BLaER1 (cell line): ENCODE results near the gene CCNG1.
"Not testable (repeated sequence)": the region's sequence is repeated elsewhere in the genome, so short reads cannot be mapped to it uniquely, and the experiment has no call there.

Source experiments
- H3K27ac ChIP-seq: shearing (Covaris generic); formaldehyde crosslinking; 2 replicates; pipeline ENCODE4 v1.8.1; 2022
- H3K27me3 ChIP-seq: shearing (Covaris generic); formaldehyde crosslinking; 2 replicates; pipeline ENCODE4 v1.8.1; 2022
- H3K36me3 ChIP-seq: shearing (Covaris generic); formaldehyde crosslinking; 2 replicates; pipeline ENCODE4 v1.8.1; 2022
- H3K4me1 ChIP-seq: shearing (Covaris generic); formaldehyde crosslinking; 2 replicates; pipeline ENCODE4 v1.8.1; 2022
- H3K4me2 ChIP-seq: shearing (Covaris generic); formaldehyde crosslinking; 2 replicates; pipeline ENCODE4 v1.8.1; 2022
- H3K4me3 ChIP-seq: shearing (Covaris generic); formaldehyde crosslinking; 2 replicates; pipeline ENCODE4 v1.8.1; 2022
- H3K9ac ChIP-seq: shearing (Covaris generic); formaldehyde crosslinking; 2 replicates; pipeline ENCODE4 v1.8.1; 2022
- H3K9me3 ChIP-seq: shearing (Covaris generic); formaldehyde crosslinking; 2 replicates; pipeline ENCODE4 v1.8.1; 2022
- H4K20me1 ChIP-seq: shearing (Covaris generic); formaldehyde crosslinking; 2 replicates; pipeline ENCODE4 v1.8.1; 2022
- Cebpa-rat ChIP-seq: shearing (Covaris generic); IDR thresholded peaks from 2 replicates; pipeline ENCODE4 v1.8.1; 2022

CCNG1 gene

GRCh38 chr5:163439092-163439425 lies 1.7 kb downstream of the CCNG1 start:
- H3K27ac ChIP-seq: no peak overlapping the region
- TF ChIP-seq Cebpa-rat: no peak
- no peaks in the 10 kb centered on the region for H3K9me3 ChIP-seq
- peaks cover 46% of the 10 kb centered on the region for H3K36me3 ChIP-seq
- H3K9ac ChIP-seq: no peak overlapping the region
- no peaks in the 10 kb centered on the region for H3K27me3 ChIP-seq
- peaks cover 31% of the 10 kb centered on the region for H3K4me1 ChIP-seq
- peaks cover 30% of the 10 kb centered on the region; the same call in 1 of the 2 replicates for H4K20me1 ChIP-seq
- peak overlapping the region; percentile 96; the same call in 1 of the 2 replicates for H3K4me3 ChIP-seq
- H3K4me2 ChIP-seq: peak overlapping the region; percentile 90

GRCh38 chr5:163440954-163441353 lies 3.6 kb downstream of the CCNG1 start:
- H3K4me3 ChIP-seq: no peak overlapping the region
- no peak for TF ChIP-seq Cebpa-rat
- no peak overlapping the region for H3K4me2 ChIP-seq
- H3K4me1 ChIP-seq: peaks cover 31% of the 10 kb centered on the region
- H3K27ac ChIP-seq: no peak overlapping the region
- H3K9me3 ChIP-seq: no peaks in the 10 kb centered on the region
- no peak overlapping the region for H3K9ac ChIP-seq
- H4K20me1 ChIP-seq: peaks cover 30% of the 10 kb centered on the region; the same call in 1 of the 2 replicates
- no peaks in the 10 kb centered on the region for H3K27me3 ChIP-seq
- peaks cover 61% of the 10 kb centered on the region for H3K36me3 ChIP-seq

GRCh38 chr5:163444526-163444925 lies 7.1 kb downstream of the CCNG1 start:
- H3K36me3 ChIP-seq: peaks cover 83% of the 10 kb centered on the region
- H3K4me1 ChIP-seq: peaks cover 9% of the 10 kb centered on the region
- H3K4me3 ChIP-seq: no peak overlapping the region
- no peak for TF ChIP-seq Cebpa-rat
- H3K27ac ChIP-seq: no peak overlapping the region
- no peak overlapping the region for H3K4me2 ChIP-seq
- no peak overlapping the region for H3K9ac ChIP-seq
- H3K9me3 ChIP-seq: no peaks in the 10 kb centered on the region
- no peaks in the 10 kb centered on the region for H3K27me3 ChIP-seq
- H4K20me1 ChIP-seq: peaks cover 19% of the 10 kb centered on the region; the same call in 1 of the 2 replicates

- H3K9me3 ChIP-seq: no peaks in the 10 kb centered on the region
- H3K36me3 ChIP-seq: peaks cover 83% of the 10 kb centered on the region
- H3K4me3 ChIP-seq: no peak overlapping the region
- H3K4me2 ChIP-seq: no peak overlapping the region
- peaks cover 11% of the 10 kb centered on the region; the same call in 1 of the 2 replicates for H4K20me1 ChIP-seq
- no peak for TF ChIP-seq Cebpa-rat
- no peaks in the 10 kb centered on the region for H3K27me3 ChIP-seq
- no peak overlapping the region for H3K27ac ChIP-seq
- no peak overlapping the region for H3K9ac ChIP-seq
- peaks cover under 1% of the 10 kb centered on the region; the same call in 1 of the 2 replicates for H3K4me1 ChIP-seq
Measured at GRCh38 chr5:163445345-163445744, 8.0 kb downstream of the CCNG1 start.

GRCh38 chr5:163447191-163447590 lies 9.8 kb downstream of the CCNG1 start:
- peaks cover 8% of the 10 kb centered on the region for H4K20me1 ChIP-seq
- no peaks in the 10 kb centered on the region for H3K27me3 ChIP-seq
- H3K4me1 ChIP-seq: no peaks in the 10 kb centered on the region
- H3K4me2 ChIP-seq: no peak overlapping the region
- no peak for TF ChIP-seq Cebpa-rat
- peaks cover 86% of the 10 kb centered on the region for H3K36me3 ChIP-seq
- H3K4me3 ChIP-seq: no peak overlapping the region
- no peak overlapping the region for H3K9ac ChIP-seq
- no peak overlapping the region for H3K27ac ChIP-seq
- no peaks in the 10 kb centered on the region for H3K9me3 ChIP-seq

GRCh38 chr5:163447875-163448274 lies 10.5 kb downstream of the CCNG1 start:
- no peak overlapping the region for H3K27ac ChIP-seq
- peaks cover 8% of the 10 kb centered on the region for H4K20me1 ChIP-seq
- H3K4me1 ChIP-seq: no peaks in the 10 kb centered on the region
- no peak overlapping the region for H3K4me2 ChIP-seq
- no peak overlapping the region for H3K4me3 ChIP-seq
- no peaks in the 10 kb centered on the region for H3K27me3 ChIP-seq
- TF ChIP-seq Cebpa-rat: no peak
- H3K9ac ChIP-seq: no peak overlapping the region
- peaks cover 85% of the 10 kb centered on the region for H3K36me3 ChIP-seq
- no peaks in the 10 kb centered on the region for H3K9me3 ChIP-seq

GRCh38 chr5:163448491-163448890 lies 11.1 kb downstream of the CCNG1 start:
- Histone ChIP-seq H3K27me3 (no peaks in the 10 kb centered on the region), H3K4me3 (no peak overlapping the region), H4K20me1 (peaks cover 8% of the 10 kb centered on the region), H3K4me2 (no peak overlapping the region), H3K9me3 (no peaks in the 10 kb centered on the region), H3K9ac (no peak overlapping the region), H3K36me3 (peaks cover 81% of the 10 kb centered on the region), H3K4me1 (no peaks in the 10 kb centered on the region), H3K27ac (no peak overlapping the region)
- no peak for TF ChIP-seq Cebpa-rat

- Histone ChIP-seq H3K9me3 (no peaks in the 10 kb centered on the region), H3K27me3 (no peaks in the 10 kb centered on the region), H3K9ac (no peak overlapping the region), H3K4me3 (no peak overlapping the region), H3K36me3 (peaks cover 82% of the 10 kb centered on the region), H3K4me2 (no peak overlapping the region), H3K27ac (no peak overlapping the region), H4K20me1 (peaks cover 8% of the 10 kb centered on the region), H3K4me1 (no peaks in the 10 kb centered on the region)
- TF ChIP-seq Cebpa-rat: no peak
Measured at GRCh38 chr5:163451489-163451888, 14.1 kb downstream of the CCNG1 start.

GRCh38 chr5:163453705-163454104 lies 16.3 kb downstream of the CCNG1 start:
- TF ChIP-seq Cebpa-rat: no peak
- Histone ChIP-seq H3K4me1 (peaks cover 14% of the 10 kb centered on the region), H3K36me3 (peaks cover 69% of the 10 kb centered on the region), H3K4me3 (no peak overlapping the region), H3K9me3 (no peaks in the 10 kb centered on the region), H3K27ac (no peak overlapping the region), H3K4me2 (no peak overlapping the region), H3K27me3 (no peaks in the 10 kb centered on the region), H4K20me1 (peaks cover 8% of the 10 kb centered on the region; the same call in 1 of the 2 replicates), H3K9ac (no peak overlapping the region)

GRCh38 chr5:163455406-163455805 lies 18.0 kb downstream of the CCNG1 start:
- H3K4me2 ChIP-seq, H3K4me3 ChIP-seq, H3K27me3 ChIP-seq, H3K9me3 ChIP-seq, H3K9ac ChIP-seq, H4K20me1 ChIP-seq, H3K27ac ChIP-seq: not testable (repeated sequence)
- Histone ChIP-seq H3K4me1 (peaks cover 16% of the 10 kb centered on the region), H3K36me3 (peaks cover 59% of the 10 kb centered on the region)

GRCh38 chr5:163456029-163456589 lies 18.7 kb downstream of the CCNG1 start:
- Histone ChIP-seq H3K27me3 (no peaks in the 10 kb centered on the region), H3K36me3 (peaks cover 52% of the 10 kb centered on the region), H3K4me2 (no peak overlapping the region), H3K9ac (no peak overlapping the region), H4K20me1 (peaks cover 8% of the 10 kb centered on the region; the same call in 1 of the 2 replicates), H3K4me1 (peaks cover 16% of the 10 kb centered on the region), H3K27ac (no peak overlapping the region), H3K4me3 (no peak overlapping the region), H3K9me3 (no peaks in the 10 kb centered on the region)
- no peak for TF ChIP-seq Cebpa-rat
